Sigmoid colon (tissue), 7 donors: Measurements from ENCODE around the gene ARL4D. TPM values are rescaled to one million over a fixed set of nuclear protein-coding genes. Genes with fewer than 3 reads are reported as not detected.
A peak's percentile ranks its signal among the peaks of the same experiment; 100 is the strongest.

ENCODE experiments used
- DNase-seq: peaks from one replicate; pipeline ENCODE4 v3.0.0-alpha.2; 2019
- H3K27ac ChIP-seq, 4 donors: fragments of 200-600 bp; sonication (generic); one replicate each; pipeline ENCODE4 v1.5.1; 2016 to 2019; ENCODE audit warnings: mild to moderate bottlenecking in 1 of 4
- H3K27me3 ChIP-seq, 3 donors: fragments of 200-600 bp; sonication (generic); one replicate each; pipeline ENCODE4 v1.5.1; 2019; ENCODE audit warnings: mild to moderate bottlenecking in 1 of 3
- H3K36me3 ChIP-seq, 4 donors: fragments of 200-600 bp; sonication (generic); one replicate each; pipeline ENCODE4 v1.5.1; 2016 to 2019
- H3K4me1 ChIP-seq, 4 donors: fragments of 200-600 bp; sonication (generic); one replicate each; pipeline ENCODE4 v1.5.1; 2017 to 2019
- H3K4me3 ChIP-seq, 4 donors: fragments of 200-600 bp; sonication (generic); one replicate each; pipeline ENCODE4 v1.5.1; 2017 to 2019; ENCODE audit warnings: mild to moderate bottlenecking in 2 of 4, moderate library complexity in 1 of 4
- H3K9me3 ChIP-seq, 4 donors: fragments of 200-600 bp in 3 of 4; sonication (generic) in 3 of 4; one replicate each; pipeline versions ENCODE4 v1.5.1 to v1.6.1; 2013 to 2019
- EP300 ChIP-seq, 4 donors: sonication (generic); formaldehyde crosslinking; IDR thresholded peaks; one replicate each; pipeline ENCODE4 v1.6.1; 2017; ENCODE audit warnings: antibody characterized with exemption in 4 of 4
- POLR2A ChIP-seq, 2 donors: fragments of 450-650 bp; IDR thresholded peaks; one replicate each; pipeline ENCODE4 v1.6.1; 2016; ENCODE audit warnings: antibody characterized with exemption in 2 of 2, mild to moderate bottlenecking in 2 of 2, moderate library complexity in 2 of 2
- POLR2AphosphoS5 ChIP-seq, 4 donors: sonication (generic); formaldehyde crosslinking; IDR thresholded peaks; one replicate each; pipeline ENCODE4 v1.6.1; 2017; ENCODE audit warnings: antibody characterized with exemption in 4 of 4
- WGBS, 2 donors: extraction: QIAGEN DNeasy Blood & Tissue Kit; methylation state at CpG; one replicate each; pipeline ENCODE4 v1.1.7; 2013; 5-methylcytosine and 5-hydroxymethylcytosine counted together
- intact Hi-C: fragments of 100-400 bp; cut with DNase I; formaldehyde crosslinking; loops from one replicate; pipeline ENCODE4 v1.15.1; 2023
- polyA plus RNA-seq, 3 donors: library from polyadenylated mRNA; stranded (reverse); fragments of 200-250 nt; gene quantifications; one replicate each; pipeline ENCODE4 v1.2.3, GENCODE V29; 2013
- total RNA-seq, 4 donors: library from RNA; depleted of rRNA; stranded (reverse); fragments of >200 nt; gene quantifications; one replicate each; pipeline ENCODE4 v1.1.0, GENCODE V29; 2016
- TF ChIP-seq, protein P1 (sequence below), 4 experiments: fragments of 450-650 bp in 3 of 4; fragments of 200-600 bp in 1 of 4; IDR thresholded peaks; one replicate each; pipeline ENCODE4 v1.5.1; 2016 to 2019; ENCODE audit warnings: antibody characterized with exemption in 4 of 4, mild to moderate bottlenecking in 3 of 4, moderate library complexity in 2 of 4
- donor health status: healthy with polysubstance abuse.
- donor health status: Bipolar disorder and iron deficiency.
- donor health status: healthy.

Gene ARL4D
- total and polyA plus RNA-seq, 7 donors, result 1.4 to 52.1 (median 18.6) TPM

DNA sequence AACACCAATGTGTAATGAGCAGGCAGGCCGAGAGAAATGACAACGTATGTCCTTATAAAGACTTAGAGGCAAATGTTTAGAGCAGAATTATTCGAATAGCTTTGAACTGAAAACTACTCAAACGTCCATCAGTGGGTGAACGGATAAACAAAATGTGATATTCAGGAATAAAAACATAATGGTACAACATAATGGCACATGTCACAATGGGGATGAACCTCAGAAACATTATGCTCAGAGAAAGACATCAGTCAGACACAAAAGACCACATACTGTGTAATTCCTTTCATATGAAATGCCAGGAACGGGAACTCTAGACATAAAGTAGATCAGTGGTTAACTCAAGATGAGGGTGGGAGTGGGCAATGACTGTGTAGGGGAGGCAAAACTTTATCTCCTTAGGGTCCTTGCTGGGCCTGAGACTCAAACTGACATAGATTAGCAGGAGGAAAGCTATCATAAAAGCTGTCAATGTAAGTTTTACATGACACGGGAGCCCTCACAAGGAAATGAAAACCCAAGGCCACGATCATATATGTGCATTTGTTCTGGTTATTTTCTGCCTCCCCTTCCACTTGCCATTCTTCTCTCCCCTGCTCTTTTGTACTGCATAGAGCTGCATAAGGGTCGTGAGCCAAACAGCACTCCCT is 14.8 kb upstream of the ARL4D start:
- Histone ChIP-seq H3K36me3 (no peaks in the 10 kb centered on the region), H3K27ac (no peak overlapping the region), H3K4me3 (no peak overlapping the region), H3K9me3 (peaks cover 0 to 9% (median 0%) of the 10 kb centered on the region in 4 donors), H3K4me1 (peaks cover 0 to 12% (median 8%) of the 10 kb centered on the region in 4 donors), H3K27me3 (no peaks in the 10 kb centered on the region)
- 64 to 79% methylated on average over 9 of the region's 9 CpGs for WGBS, 2 donors
- TF ChIP-seq POLR2A (IDR thresholded peaks at IDR 0.05) (no peak), EP300 (IDR thresholded peaks at IDR 0.05) (no peak), POLR2AphosphoS5 (IDR thresholded peaks at IDR 0.05) (no peak)
- TF ChIP-seq, protein P1, sequence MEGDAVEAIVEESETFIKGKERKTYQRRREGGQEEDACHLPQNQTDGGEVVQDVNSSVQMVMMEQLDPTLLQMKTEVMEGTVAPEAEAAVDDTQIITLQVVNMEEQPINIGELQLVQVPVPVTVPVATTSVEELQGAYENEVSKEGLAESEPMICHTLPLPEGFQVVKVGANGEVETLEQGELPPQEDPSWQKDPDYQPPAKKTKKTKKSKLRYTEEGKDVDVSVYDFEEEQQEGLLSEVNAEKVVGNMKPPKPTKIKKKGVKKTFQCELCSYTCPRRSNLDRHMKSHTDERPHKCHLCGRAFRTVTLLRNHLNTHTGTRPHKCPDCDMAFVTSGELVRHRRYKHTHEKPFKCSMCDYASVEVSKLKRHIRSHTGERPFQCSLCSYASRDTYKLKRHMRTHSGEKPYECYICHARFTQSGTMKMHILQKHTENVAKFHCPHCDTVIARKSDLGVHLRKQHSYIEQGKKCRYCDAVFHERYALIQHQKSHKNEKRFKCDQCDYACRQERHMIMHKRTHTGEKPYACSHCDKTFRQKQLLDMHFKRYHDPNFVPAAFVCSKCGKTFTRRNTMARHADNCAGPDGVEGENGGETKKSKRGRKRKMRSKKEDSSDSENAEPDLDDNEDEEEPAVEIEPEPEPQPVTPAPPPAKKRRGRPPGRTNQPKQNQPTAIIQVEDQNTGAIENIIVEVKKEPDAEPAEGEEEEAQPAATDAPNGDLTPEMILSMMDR (IDR thresholded peaks at IDR 0.05), result no peak
- DNase-seq, result no peak
- intact Hi-C loops, result loop anchor here (10.0 kb wide), 1 partner anchor 391 kb away; the partner anchor contains the start of gene DUSP3

DNA sequence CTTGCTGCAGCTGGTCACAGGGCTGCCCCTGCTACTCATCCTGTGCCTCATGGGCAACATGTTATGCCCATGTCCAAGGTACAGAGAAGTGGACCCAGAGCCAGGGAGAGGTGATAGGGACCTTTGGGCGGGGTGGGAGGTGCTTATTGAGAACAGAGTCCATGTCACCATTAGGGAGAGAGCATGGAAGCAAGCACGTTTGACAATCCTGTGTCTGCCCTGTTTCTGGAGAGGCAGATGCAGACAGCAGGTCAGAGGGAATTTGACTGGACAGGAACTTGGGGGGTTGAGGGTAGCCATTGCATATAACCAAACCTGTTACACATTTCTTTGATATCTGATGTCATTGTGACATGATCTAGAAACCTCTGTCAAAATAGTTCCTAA is 14.3 kb upstream of the ARL4D start:
- no peak for TF ChIP-seq POLR2AphosphoS5 (IDR thresholded peaks at IDR 0.05)
- TF ChIP-seq EP300 (IDR thresholded peaks at IDR 0.05), result no peak
- no peak for TF ChIP-seq POLR2A (IDR thresholded peaks at IDR 0.05)
- TF ChIP-seq, protein P1 (IDR thresholded peaks at IDR 0.05), result no peak
- WGBS, 2 donors, result 17 to 52% methylated on average over 2 of the region's 2 CpGs

DNA sequence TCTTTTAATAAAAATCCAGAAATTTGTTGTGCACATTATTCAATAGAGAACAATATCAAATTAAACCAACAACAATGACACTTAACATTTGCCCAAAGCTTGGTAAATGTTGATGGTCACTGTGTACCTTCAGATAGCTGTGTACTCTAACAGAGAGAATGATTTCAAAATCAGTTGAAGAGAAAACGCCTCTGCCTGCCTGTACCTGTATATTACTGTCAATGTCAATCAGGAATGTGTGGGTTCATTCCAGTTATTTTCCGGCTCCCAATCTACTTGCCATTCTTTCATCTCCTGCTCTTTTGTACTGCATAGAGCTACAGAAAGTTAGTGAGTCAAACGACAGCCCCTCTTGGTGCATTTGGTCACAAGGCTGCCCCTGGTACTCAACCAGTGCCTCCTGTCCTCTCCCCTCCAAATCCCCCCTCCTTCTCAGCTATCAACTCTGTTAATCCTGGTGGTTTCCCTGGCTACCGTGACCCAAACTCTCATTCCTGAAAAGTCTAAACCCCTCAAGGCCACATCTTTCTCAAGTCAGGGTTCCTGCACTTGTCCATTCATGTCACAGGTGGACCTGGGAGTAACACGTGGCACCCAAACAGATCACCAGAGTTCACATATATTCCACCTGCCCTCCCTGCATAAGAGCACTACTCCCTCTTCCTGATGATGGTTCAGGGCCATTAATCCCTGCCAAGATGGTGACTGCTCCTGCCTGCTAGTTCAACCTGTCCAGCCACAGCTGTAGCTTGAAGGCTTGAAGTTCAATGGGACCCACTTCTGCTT is 13.6 kb upstream of the ARL4D start:
- intact Hi-C loops, result loop anchor here (1.0 to 10.0 kb wide), 2 partner anchors 11 to 390 kb away; partner anchors contain the start of gene DUSP3
- no peak overlapping the region for H3K27ac ChIP-seq
- TF ChIP-seq POLR2A (IDR thresholded peaks at IDR 0.05) (no peak), POLR2AphosphoS5 (IDR thresholded peaks at IDR 0.05) (no peak), EP300 (IDR thresholded peaks at IDR 0.05) (no peak)
- TF ChIP-seq, protein P1 (IDR thresholded peaks at IDR 0.05), result no peak
- H3K4me3 ChIP-seq, result no peak overlapping the region
- no peaks in the 10 kb centered on the region for H3K27me3 ChIP-seq
- WGBS, 2 donors, result 60 to 66% methylated on average over 5 of the region's 5 CpGs
- H3K9me3 ChIP-seq, result peaks cover 0 to 5% (median 0%) of the 10 kb centered on the region in 4 donors
- H3K36me3 ChIP-seq, result no peaks in the 10 kb centered on the region
- peaks cover 0 to 21% (median 11%) of the 10 kb centered on the region in 4 donors for H3K4me1 ChIP-seq
- no peak for DNase-seq

More for the DNA sequence above, 14.3 kb upstream of the ARL4D start:
- intact Hi-C loops, result loop anchor here (10.0 kb wide), 1 partner anchor 390 kb away; the partner anchor contains the start of gene DUSP3
- Histone ChIP-seq H3K27me3 (no peaks in the 10 kb centered on the region), H3K27ac (no peak overlapping the region), H3K4me3 (no peak overlapping the region), H3K9me3 (peaks cover 0 to 9% (median 0%) of the 10 kb centered on the region in 4 donors), H3K36me3 (no peaks in the 10 kb centered on the region), H3K4me1 (peaks cover 0 to 15% (median 8%) of the 10 kb centered on the region in 4 donors)
- DNase-seq, result no peak

DNA sequence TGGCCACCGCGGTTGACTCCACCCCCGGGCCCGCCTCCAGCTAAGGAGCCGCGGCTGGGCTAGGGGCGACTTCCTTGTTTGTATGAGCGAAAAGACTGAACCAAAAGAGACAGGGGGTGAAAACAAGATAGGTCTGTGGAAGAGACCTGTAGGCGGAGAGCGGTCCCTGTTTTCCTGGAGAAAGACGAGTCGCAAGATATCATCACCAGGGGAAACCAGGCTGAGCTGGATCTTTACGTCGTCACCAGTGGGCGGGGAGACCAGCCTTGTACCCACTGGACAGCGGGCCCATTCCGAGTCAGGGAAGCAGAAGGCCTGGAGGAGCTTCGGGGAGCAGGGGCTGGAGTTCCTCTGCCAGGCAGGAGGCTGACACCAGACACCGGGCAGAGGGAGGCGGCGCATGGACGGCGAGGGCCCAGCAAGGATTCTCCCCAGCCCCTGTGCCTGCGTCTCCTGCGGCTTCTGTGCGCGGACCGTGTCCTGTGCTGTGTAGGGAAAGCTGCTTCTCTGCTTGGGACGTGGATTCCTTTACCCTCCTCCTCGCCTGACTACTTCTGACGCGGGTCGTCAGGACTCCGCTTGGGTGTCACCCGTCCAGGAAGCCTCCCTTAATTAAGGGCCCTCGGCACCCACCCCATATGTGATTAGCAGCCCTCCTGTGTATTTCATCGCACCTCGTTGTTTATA is 10.3 kb upstream of the ARL4D start:
- H3K9me3 ChIP-seq, result no peaks in the 10 kb centered on the region
- intact Hi-C loops, result loop anchor here (1.0 to 10.0 kb wide), 3 partner anchors 19 to 386 kb away; partner anchors contain the start of gene DUSP3
- TF ChIP-seq, protein P1 (IDR thresholded peaks at IDR 0.05), result no peak
- TF ChIP-seq POLR2A (IDR thresholded peaks at IDR 0.05) (peak; percentile 94 to 95), POLR2AphosphoS5 (IDR thresholded peaks at IDR 0.05) (peak; percentile 98 to 99 (median 98)), EP300 (IDR thresholded peaks at IDR 0.05) (no peak)
- peak; percentile 97 for DNase-seq
- H3K4me1 ChIP-seq, result peaks cover 0 to 21% (median 12%) of the 10 kb centered on the region in 4 donors
- no peaks in the 10 kb centered on the region for H3K36me3 ChIP-seq
- H3K27ac ChIP-seq, result peak overlapping the region; percentile 98 to 100 (median 99)
- peak overlapping the region; percentile 57 to 65 (median 64) for H3K4me3 ChIP-seq
- 0 to 1% methylated on average over 38 of the region's 38 CpGs for WGBS, 2 donors
- no peaks in the 10 kb centered on the region for H3K27me3 ChIP-seq
